Fibroblast of the aortic adventitia (primary cell): ENCODE results near the gene ZEB1. TPM values are rescaled to one million over a fixed set of nuclear protein-coding genes. Genes with fewer than 3 reads are reported as not detected.
"Not testable (repeated sequence)": the region's sequence is repeated elsewhere in the genome, so short reads cannot be mapped to it uniquely, and the experiment has no call there.

Experiments used
- DNase-seq: peaks from one replicate; pipeline ENCODE4 v3.0.0-alpha.2; 2010; ENCODE audit warnings: low read depth
- H3K4me3 ChIP-seq: 2 replicates; pipeline ENCODE4 v1.5.1; 2011; ENCODE audit warnings: low read depth, mild to moderate bottlenecking, control low read depth, low read length, moderate library complexity
- CTCF ChIP-seq: IDR thresholded peaks from 2 replicates; pipeline ENCODE4 v1.5.1; 2011; ENCODE audit warnings: mild to moderate bottlenecking, low read length, control low read depth, inconsistent platforms; ENCODE audit not compliant: insufficient read depth
- total RNA-seq: library from RNA; depleted of rRNA; stranded (reverse); fragments of >200 nt; gene quantifications from 2 replicates; pipeline ENCODE4 v1.2.3, GENCODE V29; 2012; ENCODE audit warnings: low replicate concordance

ZEB1 gene
- total RNA-seq, 1 donor, result 153 TPM

- TF ChIP-seq CTCF, result no peak
- no peak overlapping the region for H3K4me3 ChIP-seq
- peak; percentile 27 for DNase-seq
Measured at GRCh38 chr10:31359979-31360378, 41.0 kb downstream of the ZEB1 start.

- DNase-seq, H3K4me3 ChIP-seq: not testable (repeated sequence)
Measured at GRCh38 chr10:31361475-31361874, 42.5 kb downstream of the ZEB1 start.

- TF ChIP-seq CTCF, result no peak
- no peak for DNase-seq
- H3K4me3 ChIP-seq, result no peak overlapping the region
Measured at GRCh38 chr10:31362023-31362641, 43.1 kb downstream of the ZEB1 start.

GRCh38 chr10:31363696-31364095 is 44.7 kb downstream of the ZEB1 start:
- H3K4me3 ChIP-seq, DNase-seq: not testable (repeated sequence)

GRCh38 chr10:31364238-31364637 is 45.2 kb downstream of the ZEB1 start:
- not testable (repeated sequence) for H3K4me3 ChIP-seq

GRCh38 chr10:31366703-31367102 is 47.7 kb downstream of the ZEB1 start:
- DNase-seq, result no peak
- no peak for TF ChIP-seq CTCF

More at GRCh38 chr10:31364238-31364637, 45.2 kb downstream of the ZEB1 start:
- not testable (repeated sequence) for DNase-seq

GRCh38 chr10:31368724-31369123 is 49.7 kb downstream of the ZEB1 start:
- H3K4me3 ChIP-seq, result no peak overlapping the region
- DNase-seq, result no peak
- TF ChIP-seq CTCF, result no peak

More at GRCh38 chr10:31366703-31367102, 47.7 kb downstream of the ZEB1 start:
- H3K4me3 ChIP-seq, result no peak overlapping the region

- DNase-seq, result no peak
- no peak overlapping the region for H3K4me3 ChIP-seq
- TF ChIP-seq CTCF, result no peak
Measured at GRCh38 chr10:31372439-31372838, 53.4 kb downstream of the ZEB1 start.
